Activated CD8-positive, alpha-beta memory T cell treated with anti-CD3 and anti-CD28 coated beads, Interleukin-2, amount 50 U/mL, for 24 hours (primary cell): ENCODE data around the gene SMCO4.
"Not testable (repeated sequence)": the region's sequence is repeated elsewhere in the genome, so short reads cannot be mapped to it uniquely, and the experiment has no call there.

ENCODE experiments used
- DNase-seq: peaks from one replicate; pipeline ENCODE4 v3.0.0-alpha.2; 2020; ENCODE audit errors: extremely low read depth

The SMCO4 gene

DNA sequence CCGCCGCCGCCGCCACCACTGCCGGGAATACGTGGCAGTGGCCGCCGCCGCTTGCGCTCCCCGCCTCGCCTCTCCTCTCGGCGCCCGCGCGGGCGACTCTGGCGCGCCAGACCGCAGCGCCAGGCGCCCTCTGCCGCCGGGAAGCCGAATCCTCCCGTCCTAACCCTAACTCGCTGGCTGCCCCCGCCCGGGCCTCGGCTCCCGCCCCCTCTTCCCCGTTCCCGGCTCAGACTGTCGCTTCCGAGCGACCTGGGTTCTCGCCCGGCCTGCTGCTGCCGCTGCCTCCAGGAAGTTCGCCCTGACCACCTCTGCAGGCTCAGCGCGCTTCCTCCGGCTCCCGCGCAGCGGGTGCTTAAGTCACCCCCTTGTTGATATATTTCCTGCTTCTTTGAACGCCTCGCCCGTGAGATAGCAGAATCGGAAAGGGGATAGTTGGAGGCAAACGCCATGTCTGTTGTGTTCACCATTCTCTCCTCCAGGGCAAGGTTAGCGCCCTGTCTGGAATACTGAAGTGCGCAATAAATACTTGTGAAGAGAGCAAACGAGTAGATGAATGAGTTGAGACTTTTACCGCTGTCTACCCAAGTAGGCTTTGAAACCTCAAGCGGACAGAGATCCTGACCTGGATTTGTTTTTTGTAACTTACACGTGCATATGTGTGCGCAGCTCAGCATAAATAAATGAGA, at the start of gene SMCO4:
Gene SMCO4 (minus strand): TSS at position 100 of the 686 bp plus-strand sequence. CDS start 64,202 bp downstream, outside the sequence.
- peak; percentile 25 for DNase-seq

DNA sequence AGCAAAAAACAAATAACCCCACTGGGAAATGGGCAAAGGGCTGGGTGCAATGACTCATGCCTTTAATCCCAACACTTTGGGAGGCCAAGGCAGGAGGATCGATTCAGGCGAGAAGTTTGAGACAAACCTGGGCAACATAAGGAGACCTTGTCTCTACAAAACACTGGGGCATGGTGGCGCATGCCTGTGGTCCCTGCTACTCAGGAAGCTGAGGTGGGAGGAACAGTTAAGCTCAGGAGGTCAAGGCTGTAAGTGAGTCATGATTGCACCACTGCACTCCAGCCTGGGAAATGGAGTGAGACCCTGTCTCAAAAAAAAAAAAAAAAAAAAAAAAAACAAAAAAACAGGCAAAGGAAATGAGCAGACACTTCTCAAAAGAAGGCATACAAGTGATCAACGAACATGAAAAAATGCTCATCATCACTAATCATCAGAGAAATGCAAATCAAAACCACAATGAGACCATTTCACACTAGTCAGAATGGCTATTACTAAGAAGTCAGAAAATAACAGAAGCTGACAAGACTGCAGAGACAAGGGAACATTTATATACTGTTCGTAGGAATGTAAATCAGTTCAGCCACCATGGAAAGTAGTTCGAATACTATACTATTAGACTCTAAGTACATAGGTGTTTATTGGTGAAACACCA, 48.2 kb upstream of the SMCO4 start:
- no peak for DNase-seq

GRCh38 chr11:93589347-93589746, 46.2 kb upstream of the SMCO4 start:
- DNase-seq: no peak

- DNase-seq: no peak
These were observed 44.8 kb upstream of the SMCO4 start for GRCh38 chr11:93587858-93588581.

DNA sequence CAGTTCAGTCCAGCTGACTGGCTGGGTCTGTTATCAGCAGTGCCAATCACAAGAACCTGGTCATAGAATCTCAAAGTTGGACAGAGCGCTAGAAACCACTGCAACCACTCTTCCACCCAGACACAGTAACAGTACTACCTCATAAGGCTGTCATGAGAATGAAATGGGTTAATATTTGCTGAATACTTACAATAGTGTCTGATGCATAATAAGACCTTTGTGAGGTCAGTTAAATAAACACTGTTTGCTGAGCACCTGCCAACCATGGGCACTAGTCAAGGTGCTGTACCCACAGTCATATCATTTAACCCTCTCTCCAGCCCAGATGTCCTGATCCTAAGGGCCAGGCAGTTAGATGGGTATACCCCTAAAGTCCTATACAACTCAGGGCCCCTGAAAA, 44.2 kb upstream of the SMCO4 start:
- not testable (repeated sequence) for DNase-seq

DNA sequence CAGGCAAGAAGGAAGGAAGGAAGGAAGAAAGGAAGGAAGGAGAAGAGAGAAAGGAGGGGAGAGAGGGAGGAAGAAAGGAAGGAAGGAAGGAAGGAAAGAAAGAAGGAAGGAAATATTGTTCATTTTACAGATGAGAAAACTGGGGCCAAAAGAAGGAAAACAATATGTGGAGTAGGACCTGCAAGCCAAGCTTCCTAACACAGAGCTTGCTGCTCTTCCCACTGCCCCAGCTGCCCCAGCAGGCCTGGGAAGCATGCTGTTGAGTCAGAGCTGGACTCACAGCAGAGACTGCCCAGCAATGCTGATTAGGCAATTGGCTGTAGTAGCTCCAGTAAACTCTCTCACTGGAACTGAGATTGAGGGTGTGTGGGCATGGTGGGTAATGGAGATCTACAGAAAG, 42.6 kb upstream of the SMCO4 start:
- no peak for DNase-seq

DNA sequence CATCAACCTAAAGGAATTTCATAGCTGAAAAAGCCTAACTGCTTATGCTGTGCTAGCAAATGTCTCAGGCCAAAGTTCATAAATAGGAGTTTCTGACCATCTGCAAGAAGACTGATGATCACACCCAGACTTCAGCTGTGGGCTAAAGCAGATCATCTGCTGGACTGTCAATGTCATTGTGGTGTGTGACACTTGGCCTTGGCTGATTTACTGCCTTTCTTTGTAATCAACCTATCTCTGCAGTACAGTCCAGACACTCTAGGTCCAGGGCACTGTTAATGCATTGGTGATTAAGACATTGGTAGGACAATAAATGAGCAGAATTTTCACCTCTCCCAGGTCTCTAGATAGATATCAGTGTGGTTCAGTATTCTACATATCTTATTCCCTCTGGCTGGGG, 40.3 kb upstream of the SMCO4 start:
- no peak for DNase-seq

DNA sequence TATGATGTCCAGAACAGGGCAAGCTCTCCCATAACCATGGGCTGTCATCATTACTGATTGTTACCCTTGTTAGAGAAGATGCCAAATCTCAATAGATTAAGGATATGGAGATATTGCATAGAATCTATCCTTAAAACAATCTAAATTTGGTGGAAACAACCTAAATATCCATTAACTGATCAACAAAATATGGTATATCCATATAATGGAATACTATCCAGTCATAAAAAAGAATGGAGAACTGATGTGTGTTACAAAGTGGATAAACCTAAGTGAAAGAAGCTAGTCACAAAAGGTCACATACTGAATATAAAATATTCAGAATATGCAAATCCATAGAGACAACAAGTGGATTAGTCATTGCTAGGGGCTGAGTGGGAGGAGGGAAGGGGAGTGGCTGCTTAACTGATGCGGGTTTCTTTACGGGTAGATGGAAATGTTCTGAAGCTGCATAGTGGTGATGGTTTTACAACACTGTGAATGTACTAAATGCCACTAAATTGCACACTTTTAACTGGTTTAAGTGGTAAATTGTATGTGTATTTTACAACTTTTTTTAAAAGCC, 36.1 kb upstream of the SMCO4 start:
- no peak for DNase-seq

DNA sequence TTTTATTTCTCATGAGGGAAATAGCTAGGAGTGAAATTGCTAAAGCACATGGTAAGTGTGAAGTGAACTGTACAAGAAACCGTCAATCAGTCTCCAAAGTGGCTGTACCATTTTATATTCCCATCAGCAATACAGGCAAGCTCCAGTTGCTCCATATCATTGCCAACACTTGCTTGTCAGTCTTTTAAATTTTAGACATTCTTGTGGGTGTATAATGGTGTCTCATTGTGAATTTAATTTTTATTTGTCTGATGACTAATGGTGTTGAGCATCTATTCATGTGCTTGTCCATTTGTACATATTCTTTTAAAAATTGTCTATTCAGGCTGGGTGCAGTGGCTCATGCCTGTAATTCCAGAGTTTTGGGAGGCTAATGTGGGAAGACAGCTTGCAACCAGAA, 34.1 kb upstream of the SMCO4 start:
- no peak for DNase-seq

DNA sequence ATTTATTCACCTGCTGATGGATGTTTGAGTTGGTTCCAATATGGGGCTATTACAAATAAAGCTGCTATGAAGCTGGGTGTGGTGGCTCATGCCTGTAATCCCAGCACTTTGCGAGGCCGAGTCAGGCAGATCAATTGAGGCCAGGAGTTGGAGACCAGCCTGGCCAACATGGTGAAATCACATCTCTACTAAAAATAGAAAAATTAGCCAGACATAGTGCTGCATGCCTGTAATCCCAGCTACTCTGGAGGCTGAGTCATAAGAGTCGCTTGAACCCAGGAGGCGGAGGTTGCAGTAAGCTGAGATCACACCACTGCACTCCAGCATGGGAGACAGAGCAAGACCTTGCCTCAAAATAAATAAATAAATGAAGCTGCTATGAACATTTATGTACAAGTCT, 33.7 kb upstream of the SMCO4 start:
- DNase-seq: not testable (repeated sequence)

DNA sequence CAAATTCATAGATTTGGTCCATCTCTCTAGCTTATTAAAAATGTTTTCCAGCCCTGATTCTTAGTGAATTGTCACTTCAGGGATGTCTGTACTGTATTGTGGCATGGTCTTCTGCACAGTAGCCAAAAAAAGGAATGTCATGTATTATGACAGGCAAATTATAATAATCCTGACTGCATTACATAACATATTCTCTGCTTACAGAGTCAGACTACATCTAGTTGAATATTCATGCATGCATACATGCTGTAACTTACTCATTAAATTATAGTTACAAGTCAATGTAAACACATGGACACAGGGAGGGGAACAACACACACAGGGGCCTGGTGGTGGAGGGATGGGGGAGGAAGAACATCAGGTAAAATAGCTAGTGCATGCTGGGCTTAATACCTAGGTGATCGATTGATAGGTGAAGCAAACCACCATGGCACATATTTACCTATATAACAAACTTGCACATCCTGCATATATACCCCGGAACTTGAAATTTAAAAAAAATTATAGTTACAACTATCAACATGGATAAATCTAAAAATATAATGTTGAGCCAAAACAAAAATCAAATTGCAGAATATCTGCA, 31.5 kb upstream of the SMCO4 start:
- DNase-seq: no peak

GRCh38 chr11:93573184-93573583, 30.0 kb upstream of the SMCO4 start:
- DNase-seq: no peak

DNA sequence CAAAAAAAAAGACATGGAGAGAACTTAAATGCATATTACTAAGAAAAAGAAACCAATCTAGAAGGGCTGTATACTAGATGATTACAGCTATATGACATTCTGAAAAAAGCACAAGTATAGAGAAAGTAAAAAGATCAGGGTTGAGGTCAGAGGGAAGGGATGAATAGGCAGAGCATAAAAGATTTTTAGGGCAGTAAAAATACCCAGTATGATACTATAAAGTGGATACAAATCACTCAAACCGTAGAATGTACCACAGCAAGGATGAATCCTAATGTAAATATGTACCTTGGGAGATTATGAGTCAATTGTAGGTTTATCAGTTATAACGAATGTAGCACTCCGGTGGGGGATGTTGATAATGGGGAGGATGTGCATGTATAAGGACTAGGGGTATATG, 29.4 kb upstream of the SMCO4 start:
- no peak for DNase-seq

GRCh38 chr11:93572171-93572570, 29.0 kb upstream of the SMCO4 start:
- no peak for DNase-seq

- DNase-seq: no peak
These were observed 28.4 kb upstream of the SMCO4 start for GRCh38 chr11:93571612-93572011.

GRCh38 chr11:93570759-93571413, 27.7 kb upstream of the SMCO4 start:
- no peak for DNase-seq

GRCh38 chr11:93569496-93569895, 26.3 kb upstream of the SMCO4 start:
- no peak for DNase-seq

DNA sequence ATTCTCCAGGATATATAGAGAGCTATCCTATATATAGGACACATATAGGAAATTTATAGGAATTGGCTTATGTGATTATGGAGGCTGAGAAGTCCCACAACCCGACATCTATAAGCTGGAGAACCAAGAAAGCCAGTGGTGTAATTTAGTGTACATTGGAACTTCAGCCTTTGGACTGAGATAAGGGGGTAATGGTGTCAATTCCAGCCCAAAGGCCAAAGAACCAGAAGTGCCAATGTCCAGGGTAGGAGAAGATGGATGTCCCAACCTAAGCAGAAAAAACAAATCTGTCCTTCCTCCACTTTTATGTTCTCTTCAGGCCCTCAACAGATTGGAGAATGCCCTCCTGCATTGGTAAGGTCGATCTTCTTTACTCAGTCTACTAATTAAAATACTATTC, 25.5 kb upstream of the SMCO4 start:
- DNase-seq: no peak

GRCh38 chr11:93567401-93567895, 24.3 kb upstream of the SMCO4 start:
- no peak for DNase-seq

DNA sequence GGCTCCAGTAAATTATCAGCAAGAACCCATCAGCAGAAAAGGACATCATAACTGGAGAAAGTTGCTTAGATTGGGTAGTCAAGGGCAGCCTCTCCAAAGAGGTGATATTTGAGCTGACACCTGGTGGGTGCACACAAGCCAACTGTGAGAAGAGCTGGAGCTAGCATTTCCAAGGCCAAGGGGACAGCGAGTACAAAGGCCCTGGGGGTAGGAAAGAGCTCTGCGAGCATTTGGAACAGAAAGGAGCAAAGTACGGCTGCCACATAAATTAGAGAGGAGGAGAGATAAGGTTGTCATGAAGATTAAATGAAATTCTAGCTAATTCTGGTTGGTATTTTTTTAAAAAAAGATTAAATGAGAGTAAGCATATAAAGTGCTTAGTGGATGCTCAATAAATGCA, 21.7 kb upstream of the SMCO4 start:
- no peak for DNase-seq

GRCh38 chr11:93563857-93564256, 20.7 kb upstream of the SMCO4 start:
- no peak for DNase-seq
